OCI-LY3 (cell line): Measurements from ENCODE around the gene ZSWIM5.
"Not testable (repeated sequence)": the region's sequence is repeated elsewhere in the genome, so short reads cannot be mapped to it uniquely, and the experiment has no call there.

Experiments
- H2AFZ ChIP-seq: fragments of 200-600, 300-600 bp; shearing (Covaris generic); 2 replicates; pipeline ENCODE4 v1.6.0; 2014; ENCODE audit warnings: antibody characterized with exemption, low read depth, low read length
- H3K27ac ChIP-seq: fragments of 200-600, 300-600 bp; sonication (generic); 2 replicates; pipeline ENCODE4 v1.5.1; 2014; ENCODE audit warnings: mild to moderate bottlenecking, low read length, moderate library complexity, mixed read lengths
- H3K27me3 ChIP-seq: fragments of 200-600, 300-600 bp; sonication (generic); 2 replicates; pipeline ENCODE4 v1.6.1; 2014; ENCODE audit warnings: low read depth, low read length, mixed read lengths
- H3K36me3 ChIP-seq: fragments of 200-600, 300-600 bp; sonication (generic); replicated peaks from 2 replicates; pipeline ENCODE3; 2014; ENCODE audit warnings: low read depth, low read length, mixed read lengths
- H3K4me1 ChIP-seq: fragments of 300-600, 200-600 bp; sonication (generic); 2 replicates; pipeline ENCODE4 v1.6.1; 2014; ENCODE audit warnings: low read length, mixed read lengths
- H3K4me2 ChIP-seq: fragments of 200-600, 300-600 bp; sonication (generic); 2 replicates; pipeline ENCODE4 v1.6.1; 2014; ENCODE audit warnings: low read length, mixed read lengths
- H3K4me3 ChIP-seq: fragments of 300-600, 200-600 bp; sonication (generic); 2 replicates; pipeline ENCODE4 v1.5.1; 2014; ENCODE audit warnings: antibody characterized with exemption, mild to moderate bottlenecking, low read length, moderate library complexity
- H3K79me2 ChIP-seq: fragments of 300-600, 200-600 bp; shearing (Covaris generic); 2 replicates; pipeline ENCODE4 v1.6.1; 2014; ENCODE audit warnings: mild to moderate bottlenecking, low read length, mixed read lengths
- H3K9ac ChIP-seq: fragments of 300-600, 200-600 bp; shearing (Covaris generic); 2 replicates; pipeline ENCODE4 v1.6.0; 2014; ENCODE audit warnings: mild to moderate bottlenecking, low read length, moderate library complexity
- H3K9me3 ChIP-seq: fragments of 200-600, 300-600 bp; shearing (Covaris generic); 2 replicates; pipeline ENCODE4 v1.6.1; 2014; ENCODE audit warnings: low read length, mixed read lengths; ENCODE audit not compliant: insufficient read depth
- H4K20me1 ChIP-seq: fragments of 200-600, 300-600 bp; sonication (generic); 2 replicates; pipeline ENCODE4 v1.6.1; 2016; ENCODE audit warnings: low read length, mixed read lengths; ENCODE audit not compliant: insufficient read depth
- EZH2phosphoT487 ChIP-seq: fragments of 200-600 bp; shearing (Covaris generic); IDR thresholded peaks from 2 replicates; pipeline ENCODE4 v1.6.1; 2018; ENCODE audit warnings: antibody characterized with exemption, mixed run types, low read depth
- TF ChIP-seq, protein P1 (sequence below): fragments of 200-600, 300-600 bp; sonication (generic); IDR thresholded peaks from 2 replicates; pipeline ENCODE4 v1.5.1; 2014; ENCODE audit warnings: antibody characterized with exemption, low read length, low read depth

The ZSWIM5 gene

DNA sequence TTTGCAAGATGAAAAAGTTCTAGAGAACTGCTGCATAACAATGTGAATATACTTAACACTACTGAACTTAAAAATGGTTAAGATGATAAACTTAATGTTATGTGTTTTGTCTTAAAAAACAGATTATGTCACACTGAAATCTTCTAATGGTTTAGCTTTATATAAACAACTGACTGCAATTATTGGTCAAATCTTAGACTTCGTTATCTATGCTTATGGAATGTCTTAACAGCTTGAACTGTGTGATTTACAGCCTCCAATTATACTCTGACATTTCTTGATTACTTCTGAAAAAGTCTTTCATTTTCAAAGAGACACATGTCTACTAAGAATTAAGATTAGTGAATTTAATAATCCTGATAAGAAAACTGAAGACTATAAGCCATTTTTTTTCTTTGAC lies 71.1 kb downstream of the ZSWIM5 start:
- no peak overlapping the region for H3K4me2 ChIP-seq
- H2AFZ ChIP-seq: no peak overlapping the region
- no peaks in the 10 kb centered on the region for H3K27me3 ChIP-seq
- H3K4me1 ChIP-seq: no peaks in the 10 kb centered on the region
- H3K9ac ChIP-seq: no peak overlapping the region
- no peak overlapping the region for H3K27ac ChIP-seq
- H3K36me3 ChIP-seq: no peaks in the 10 kb centered on the region
- TF ChIP-seq, protein P1, sequence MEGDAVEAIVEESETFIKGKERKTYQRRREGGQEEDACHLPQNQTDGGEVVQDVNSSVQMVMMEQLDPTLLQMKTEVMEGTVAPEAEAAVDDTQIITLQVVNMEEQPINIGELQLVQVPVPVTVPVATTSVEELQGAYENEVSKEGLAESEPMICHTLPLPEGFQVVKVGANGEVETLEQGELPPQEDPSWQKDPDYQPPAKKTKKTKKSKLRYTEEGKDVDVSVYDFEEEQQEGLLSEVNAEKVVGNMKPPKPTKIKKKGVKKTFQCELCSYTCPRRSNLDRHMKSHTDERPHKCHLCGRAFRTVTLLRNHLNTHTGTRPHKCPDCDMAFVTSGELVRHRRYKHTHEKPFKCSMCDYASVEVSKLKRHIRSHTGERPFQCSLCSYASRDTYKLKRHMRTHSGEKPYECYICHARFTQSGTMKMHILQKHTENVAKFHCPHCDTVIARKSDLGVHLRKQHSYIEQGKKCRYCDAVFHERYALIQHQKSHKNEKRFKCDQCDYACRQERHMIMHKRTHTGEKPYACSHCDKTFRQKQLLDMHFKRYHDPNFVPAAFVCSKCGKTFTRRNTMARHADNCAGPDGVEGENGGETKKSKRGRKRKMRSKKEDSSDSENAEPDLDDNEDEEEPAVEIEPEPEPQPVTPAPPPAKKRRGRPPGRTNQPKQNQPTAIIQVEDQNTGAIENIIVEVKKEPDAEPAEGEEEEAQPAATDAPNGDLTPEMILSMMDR: no peak
- TF ChIP-seq EZH2phosphoT487: no peak
- no peaks in the 10 kb centered on the region for H4K20me1 ChIP-seq
- H3K9me3 ChIP-seq: no peaks in the 10 kb centered on the region
- no peak overlapping the region for H3K4me3 ChIP-seq
- no peaks in the 10 kb centered on the region for H3K79me2 ChIP-seq

DNA sequence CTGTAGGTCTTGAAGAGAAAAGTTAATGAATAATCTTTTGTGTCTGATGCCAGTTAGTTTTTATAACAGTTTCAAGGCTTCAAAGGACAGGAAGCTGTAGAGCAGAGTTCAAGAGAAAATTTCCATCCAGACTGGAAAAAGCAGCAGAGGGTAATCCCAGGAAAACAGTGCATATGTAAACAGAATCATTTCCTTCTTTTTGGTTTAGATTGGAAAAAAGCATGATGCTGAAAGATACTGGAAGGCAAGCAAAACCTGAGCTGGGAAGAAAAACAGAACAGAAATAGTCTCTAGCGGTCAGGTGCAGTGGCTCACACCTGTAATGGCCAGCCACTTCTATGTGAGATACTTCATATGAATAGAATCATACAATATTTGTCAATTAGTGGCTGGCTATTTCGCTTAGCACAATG lies 71.9 kb downstream of the ZSWIM5 start:
- H3K4me1 ChIP-seq: no peaks in the 10 kb centered on the region
- no peaks in the 10 kb centered on the region for H4K20me1 ChIP-seq
- H3K4me2 ChIP-seq: no peak overlapping the region
- no peaks in the 10 kb centered on the region for H3K79me2 ChIP-seq
- H2AFZ ChIP-seq: no peak overlapping the region
- no peaks in the 10 kb centered on the region for H3K9me3 ChIP-seq
- no peaks in the 10 kb centered on the region for H3K36me3 ChIP-seq
- no peak overlapping the region for H3K4me3 ChIP-seq
- H3K9ac ChIP-seq: no peak overlapping the region
- H3K27ac ChIP-seq: no peak overlapping the region
- H3K27me3 ChIP-seq: no peaks in the 10 kb centered on the region
- TF ChIP-seq, protein P1: no peak
- TF ChIP-seq EZH2phosphoT487: no peak

DNA sequence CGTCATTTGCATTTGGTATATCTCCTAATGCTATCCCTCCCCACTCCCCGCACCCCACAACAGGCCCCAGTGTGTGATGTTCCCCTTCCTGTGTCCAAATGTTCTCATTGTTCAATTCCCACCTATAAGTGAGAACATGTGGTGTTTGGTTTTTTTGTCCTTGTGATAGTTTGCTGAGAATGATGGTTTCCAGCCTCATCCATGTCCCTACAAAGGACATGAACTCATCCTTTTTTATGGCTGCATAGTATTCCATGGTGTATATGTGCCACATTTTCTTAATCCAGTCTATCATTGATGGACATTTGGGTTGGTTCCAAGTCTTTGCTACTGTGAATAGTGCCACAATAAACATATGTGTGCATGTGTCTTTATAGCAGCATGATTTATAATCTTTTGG lies 73.7 kb downstream of the ZSWIM5 start:
- not testable (repeated sequence) for H4K20me1 ChIP-seq, H3K27ac ChIP-seq, H3K36me3 ChIP-seq, H3K9me3 ChIP-seq, H3K27me3 ChIP-seq, H3K4me3 ChIP-seq, H3K4me1 ChIP-seq, H2AFZ ChIP-seq, H3K9ac ChIP-seq, H3K79me2 ChIP-seq, H3K4me2 ChIP-seq

DNA sequence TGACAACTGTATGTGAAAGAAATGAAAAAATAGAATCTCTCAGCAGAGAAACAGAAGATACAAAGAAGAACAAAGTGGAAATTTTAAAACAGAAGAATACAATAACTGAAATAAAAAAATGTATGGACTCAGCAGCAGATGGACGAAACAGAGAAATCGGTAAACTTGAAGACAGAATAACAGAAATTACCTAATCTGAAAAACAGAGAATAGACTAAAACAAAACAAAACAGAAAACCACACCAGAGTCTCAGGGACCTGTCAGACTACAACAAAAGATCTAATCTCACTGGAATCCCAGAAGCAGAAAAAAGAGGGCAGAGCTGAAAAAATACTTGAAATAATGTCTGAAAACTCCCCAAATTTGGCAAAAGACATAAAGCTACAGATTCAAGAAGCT lies 83.0 kb downstream of the ZSWIM5 start:
- no peak overlapping the region for H3K9ac ChIP-seq
- H3K4me3 ChIP-seq: no peak overlapping the region
- no peak overlapping the region for H2AFZ ChIP-seq
- H3K4me1 ChIP-seq: no peaks in the 10 kb centered on the region
- H3K79me2 ChIP-seq: no peaks in the 10 kb centered on the region
- H3K27me3 ChIP-seq: no peaks in the 10 kb centered on the region; the same call in 1 of the 2 replicates
- no peak overlapping the region for H3K4me2 ChIP-seq
- TF ChIP-seq, protein P1: no peak
- TF ChIP-seq EZH2phosphoT487: no peak
- H4K20me1 ChIP-seq: no peaks in the 10 kb centered on the region
- H3K36me3 ChIP-seq: no peaks in the 10 kb centered on the region
- no peaks in the 10 kb centered on the region for H3K9me3 ChIP-seq
- H3K27ac ChIP-seq: no peak overlapping the region

DNA sequence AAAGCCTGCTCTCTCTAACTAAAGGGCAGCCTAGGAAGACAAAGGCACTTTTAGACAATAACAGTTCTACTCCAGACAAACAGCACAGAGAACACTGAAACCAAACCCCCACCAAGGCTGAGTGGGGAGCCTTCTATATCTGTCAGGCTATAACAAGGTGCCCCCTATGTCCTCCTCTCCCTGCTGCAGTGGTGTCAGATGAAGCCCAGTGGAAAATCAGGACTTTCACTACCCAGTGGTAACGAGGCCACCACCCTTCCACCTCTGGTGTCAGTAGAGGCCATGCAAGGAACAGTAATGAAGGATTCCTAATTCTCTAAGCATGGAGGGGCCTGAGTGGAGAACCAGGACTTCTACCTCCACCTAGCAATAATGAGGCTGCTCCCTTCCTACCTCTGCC lies 83.7 kb downstream of the ZSWIM5 start:
- Histone ChIP-seq H3K4me2 (no peak overlapping the region), H3K79me2 (no peaks in the 10 kb centered on the region), H3K4me3 (no peak overlapping the region), H2AFZ (no peak overlapping the region), H3K4me1 (no peaks in the 10 kb centered on the region), H3K9ac (no peak overlapping the region), H3K27me3 (no peaks in the 10 kb centered on the region; the same call in 1 of the 2 replicates), H3K27ac (no peak overlapping the region), H4K20me1 (no peaks in the 10 kb centered on the region), H3K9me3 (no peaks in the 10 kb centered on the region), H3K36me3 (no peaks in the 10 kb centered on the region)
- TF ChIP-seq, protein P1: no peak
- TF ChIP-seq EZH2phosphoT487: no peak
